HG03139 (cell line): ENCODE results near the gene IL1B.

Experiments
- ATAC-seq: cut with Tn5 transposase; IDR thresholded peaks from one replicate; pipeline ENCODE4 v1.9.1; 2021; ENCODE audit not compliant: unreplicated experiment

Gene IL1B

DNA sequence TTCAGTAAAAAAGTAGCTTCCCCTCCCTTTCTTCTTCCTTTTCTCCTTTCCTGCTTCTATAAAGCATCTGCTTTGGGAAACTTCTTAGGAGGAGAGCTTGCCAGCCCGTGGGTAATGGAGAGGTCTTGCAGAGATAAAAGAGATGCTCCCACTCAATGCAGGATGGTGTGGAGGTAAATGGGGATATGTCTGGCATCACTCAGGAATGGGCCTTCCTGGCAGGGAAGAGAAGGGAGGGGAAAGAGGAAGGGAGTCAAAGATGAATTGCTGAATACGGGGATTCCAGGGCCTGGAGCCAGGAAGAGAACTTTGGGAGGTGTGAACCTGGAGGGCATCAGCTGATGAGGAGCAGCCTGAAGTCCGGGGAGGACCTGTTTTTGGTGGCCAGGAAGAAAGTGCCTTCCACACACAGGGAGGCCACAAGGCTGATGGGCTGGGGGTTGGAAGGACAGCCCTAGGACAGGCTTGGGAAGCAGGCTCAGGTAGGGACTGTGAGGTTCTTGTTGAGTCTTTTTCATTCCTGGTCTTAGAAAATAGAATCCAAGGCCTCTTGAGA lies 25.2 kb downstream of the IL1B start:
- no peak for ATAC-seq

DNA sequence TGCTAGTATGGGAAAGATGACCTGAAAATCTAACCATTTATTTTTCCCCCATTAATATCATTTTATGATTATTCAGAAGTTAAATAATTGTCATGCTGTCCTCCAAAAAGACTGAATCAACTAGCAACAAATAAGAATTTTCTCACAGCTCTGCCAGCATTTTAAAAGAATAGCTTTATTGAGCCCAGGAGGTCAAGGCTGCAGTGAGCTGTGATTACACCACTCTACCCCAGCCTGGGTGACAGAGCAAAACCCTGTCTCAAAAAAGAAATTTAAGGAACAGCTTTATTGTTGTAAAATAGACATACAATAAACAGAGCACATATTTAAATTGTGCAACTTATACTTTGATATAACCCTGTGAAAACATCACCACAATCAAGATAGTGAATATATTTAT lies 27.5 kb downstream of the IL1B start:
- no peak for ATAC-seq

DNA sequence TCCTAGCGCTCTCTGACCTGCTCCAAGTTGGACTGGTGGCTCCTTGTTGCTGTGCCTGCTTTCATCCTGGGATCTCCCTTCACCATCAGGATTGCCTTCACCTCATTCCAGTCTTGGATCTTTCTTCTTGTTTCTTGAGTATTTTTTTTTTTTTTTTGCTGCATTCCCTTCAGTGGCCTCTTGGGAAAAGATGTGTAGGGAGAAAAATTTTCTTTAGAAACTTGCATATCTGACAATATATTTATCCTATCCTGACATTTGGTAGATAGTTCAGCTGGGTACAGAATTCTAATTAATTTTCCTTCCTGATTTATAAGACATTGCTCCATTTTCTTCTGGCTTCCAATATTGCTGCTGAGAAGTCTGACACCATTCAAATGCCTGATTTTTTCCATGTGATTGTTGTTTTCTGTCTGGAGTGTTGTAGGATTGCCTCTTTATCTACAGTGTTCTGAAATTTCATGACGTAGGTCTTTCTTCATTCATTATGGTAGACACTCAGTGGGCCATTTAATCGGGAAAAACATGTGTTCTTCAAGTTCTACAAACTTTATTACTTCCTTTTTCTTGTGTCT lies 29.3 kb downstream of the IL1B start:
- ATAC-seq = no peak

DNA sequence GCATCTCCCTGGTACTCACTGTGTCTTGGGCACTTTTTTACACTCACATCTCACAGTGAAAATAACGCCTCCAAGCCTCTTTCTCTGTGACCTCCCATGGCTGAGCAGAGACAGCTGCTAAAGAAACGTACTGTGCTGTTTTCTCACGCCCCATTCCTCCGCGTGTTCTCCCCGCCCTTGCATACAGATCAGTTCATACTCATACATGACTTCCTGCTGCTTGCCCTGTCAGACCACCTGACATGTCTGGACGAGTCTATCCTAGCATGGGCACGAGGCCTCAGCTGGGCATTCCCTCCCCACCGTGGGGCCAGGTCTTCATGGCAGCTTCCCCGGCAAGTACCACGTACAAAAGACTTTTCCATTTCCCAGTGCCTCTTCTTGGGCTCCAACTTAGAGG lies 31.0 kb downstream of the IL1B start:
- ATAC-seq = no peak

DNA sequence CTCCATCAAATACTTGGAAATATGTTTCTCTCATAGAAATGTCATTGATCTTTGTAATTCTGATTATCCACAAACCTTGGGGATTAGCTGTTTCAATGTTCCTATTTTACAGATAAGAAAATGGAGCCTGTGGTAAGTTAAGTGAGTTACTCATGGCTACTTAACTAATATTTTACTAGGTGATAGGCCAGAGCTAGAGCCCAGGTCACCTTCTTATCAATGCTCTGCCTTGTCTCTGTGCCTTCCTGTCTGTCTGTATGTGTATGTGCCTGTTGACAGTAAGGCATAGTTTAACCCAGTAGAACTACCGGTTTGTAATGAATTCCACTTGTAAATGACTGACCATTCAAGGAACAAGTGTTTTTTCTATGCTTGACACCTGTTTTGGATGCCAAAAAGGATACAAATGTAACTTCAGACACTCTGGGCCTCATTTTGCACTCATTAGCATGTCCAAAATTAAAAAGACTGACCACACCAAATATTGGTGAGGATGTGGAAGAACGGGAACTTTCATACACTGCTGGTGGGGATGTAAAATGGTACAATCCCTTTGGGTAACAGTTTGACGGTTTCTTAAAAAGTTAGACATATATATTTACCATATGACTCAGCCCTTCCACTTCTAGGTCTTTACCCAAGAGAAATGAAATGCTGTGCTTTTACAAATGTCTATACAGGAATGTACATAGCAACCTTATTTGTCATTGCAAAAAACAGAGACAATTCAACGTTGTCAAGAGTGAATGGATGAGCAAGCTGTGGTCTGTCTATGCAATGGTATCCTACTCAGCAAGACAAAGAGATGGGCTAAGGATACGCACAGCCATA lies 32.7 kb downstream of the IL1B start:
- ATAC-seq = no peak

DNA sequence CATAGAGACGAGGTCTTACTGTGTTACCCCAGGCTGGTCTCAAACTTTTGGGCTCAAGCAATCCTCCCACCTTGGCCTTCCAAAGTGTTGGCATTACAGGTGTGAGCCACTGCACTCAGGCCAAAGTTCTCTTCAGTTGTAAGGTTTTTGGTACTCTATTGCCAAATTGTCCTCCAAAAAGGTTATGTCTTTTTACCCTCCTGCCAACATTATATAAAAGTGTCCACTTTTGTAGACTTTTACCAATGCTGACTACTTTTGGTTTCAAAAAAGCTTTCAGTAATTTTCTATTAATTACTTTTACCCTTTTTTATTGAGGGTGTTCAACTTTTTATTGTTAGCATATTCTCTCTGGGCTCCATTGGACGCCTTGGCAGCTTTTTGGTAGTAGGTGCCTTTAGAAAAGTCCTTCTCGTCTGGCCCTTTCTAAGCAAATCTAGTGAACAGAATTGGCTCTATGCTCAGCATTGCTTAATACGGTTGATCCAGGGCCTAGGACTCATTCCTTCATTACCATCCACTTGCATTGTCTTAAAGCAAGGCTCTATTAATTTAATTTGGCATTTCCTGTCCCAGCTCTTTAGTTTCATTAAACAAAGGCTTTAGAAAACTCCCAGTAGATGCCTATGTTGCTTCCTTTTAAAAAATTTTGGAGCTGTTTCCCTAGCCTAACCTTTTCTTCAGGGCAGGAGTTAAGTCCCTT lies 35.5 kb downstream of the IL1B start:
- ATAC-seq = no peak

DNA sequence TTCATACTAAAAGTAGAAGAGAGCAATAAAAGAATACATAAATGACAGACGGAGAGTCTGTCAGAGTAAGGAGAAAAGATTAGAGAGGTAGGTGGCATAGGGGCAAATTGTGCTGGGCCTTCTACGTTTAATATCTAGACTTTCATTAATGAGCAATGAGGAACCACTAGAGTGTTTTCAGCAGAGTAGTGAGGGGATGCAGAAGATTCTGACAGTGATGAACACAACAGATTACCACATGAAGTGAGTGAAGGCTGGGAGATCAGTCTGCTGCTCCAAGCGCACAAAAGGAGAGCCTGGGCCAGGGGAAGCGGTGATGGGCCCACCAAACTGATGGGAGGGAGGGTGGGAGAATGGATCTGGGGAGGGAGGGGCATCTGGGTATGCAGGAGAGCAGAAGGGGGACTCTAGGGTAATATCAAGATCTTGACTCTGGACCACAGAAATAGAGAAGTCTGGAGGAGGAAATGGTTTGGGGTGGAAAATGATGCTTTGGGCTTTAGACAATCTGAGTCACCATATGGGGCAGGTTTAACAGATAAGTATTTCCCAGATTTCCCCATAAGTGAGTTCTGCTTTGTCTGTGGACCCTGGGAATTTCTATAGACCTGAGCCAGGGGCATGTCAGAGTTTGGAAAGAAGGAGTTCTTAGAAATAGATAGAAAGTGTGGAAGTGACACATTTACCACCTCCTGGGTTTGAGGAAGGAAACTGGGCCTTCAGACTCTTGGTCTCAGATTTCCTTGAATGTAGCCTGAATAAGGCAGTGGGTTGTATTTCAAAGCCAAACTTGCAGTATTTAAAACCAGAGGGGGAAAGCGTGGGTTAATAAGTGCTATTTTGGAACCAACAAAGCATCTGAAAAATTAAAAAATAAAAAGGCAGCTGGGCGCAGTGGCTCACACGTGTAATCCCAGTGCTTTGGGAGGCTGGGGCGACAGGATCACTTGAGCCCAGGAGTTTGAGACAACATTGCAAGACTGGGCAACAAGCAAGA lies 37.3 kb downstream of the IL1B start:
- ATAC-seq = no peak

DNA sequence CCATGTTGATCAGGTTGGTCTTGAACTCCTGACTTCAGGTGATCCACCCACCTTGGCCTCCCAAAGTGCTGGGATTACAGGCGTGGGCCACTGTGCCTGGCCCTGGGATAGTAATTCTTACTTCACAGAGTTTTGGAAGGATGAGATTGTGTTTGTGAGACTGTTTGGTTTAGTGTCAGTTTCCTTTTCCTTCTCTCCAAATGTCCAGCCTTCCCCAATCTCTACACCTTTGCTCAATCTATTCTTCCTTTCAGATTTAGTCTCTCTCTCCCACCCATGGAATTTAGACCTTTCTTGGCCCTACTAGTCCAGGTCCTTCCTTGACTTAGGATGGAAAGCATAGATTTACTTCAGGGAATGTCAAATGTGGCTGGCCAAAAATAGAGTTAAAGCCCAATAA lies 40.1 kb downstream of the IL1B start:
- ATAC-seq = no peak

DNA sequence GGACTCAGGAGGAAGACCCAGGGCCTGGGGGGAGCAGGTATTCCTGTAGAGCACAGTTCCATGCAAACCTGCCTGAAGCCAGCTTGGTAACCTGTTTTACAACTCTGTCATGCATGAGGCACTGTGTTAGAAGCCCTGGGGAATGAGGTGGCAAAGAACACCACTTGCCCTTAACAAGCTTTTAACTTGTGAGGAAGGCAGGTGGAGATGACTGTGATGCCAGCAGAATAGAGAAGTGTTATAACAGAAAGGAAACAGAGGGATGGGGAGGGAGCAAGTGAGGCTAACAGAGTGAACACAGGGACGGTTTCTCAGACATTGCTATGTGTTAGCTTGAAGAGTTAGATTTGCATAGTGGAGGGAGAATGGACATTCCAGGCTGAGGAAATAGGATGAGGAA lies 40.8 kb downstream of the IL1B start:
- no peak for ATAC-seq

DNA sequence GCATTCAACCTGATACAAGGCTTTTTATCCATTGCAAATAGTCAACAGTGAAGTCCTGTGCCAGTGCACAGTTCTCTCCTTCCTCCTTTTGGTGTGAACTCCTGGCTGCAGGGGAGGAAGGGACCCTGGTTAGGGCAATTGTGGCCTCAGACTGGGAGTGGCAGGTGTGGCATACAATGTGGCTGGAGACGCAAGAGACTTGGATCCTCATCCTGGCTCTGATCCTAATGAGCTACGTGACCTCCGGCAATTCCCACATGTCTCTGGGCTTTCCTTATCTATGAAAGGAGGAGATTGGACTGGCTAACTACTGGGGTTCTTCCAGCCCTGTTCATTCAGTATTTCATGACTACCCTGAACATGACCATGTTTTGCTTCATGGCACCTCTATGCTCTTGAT lies 41.7 kb downstream of the IL1B start:
- no peak for ATAC-seq

DNA sequence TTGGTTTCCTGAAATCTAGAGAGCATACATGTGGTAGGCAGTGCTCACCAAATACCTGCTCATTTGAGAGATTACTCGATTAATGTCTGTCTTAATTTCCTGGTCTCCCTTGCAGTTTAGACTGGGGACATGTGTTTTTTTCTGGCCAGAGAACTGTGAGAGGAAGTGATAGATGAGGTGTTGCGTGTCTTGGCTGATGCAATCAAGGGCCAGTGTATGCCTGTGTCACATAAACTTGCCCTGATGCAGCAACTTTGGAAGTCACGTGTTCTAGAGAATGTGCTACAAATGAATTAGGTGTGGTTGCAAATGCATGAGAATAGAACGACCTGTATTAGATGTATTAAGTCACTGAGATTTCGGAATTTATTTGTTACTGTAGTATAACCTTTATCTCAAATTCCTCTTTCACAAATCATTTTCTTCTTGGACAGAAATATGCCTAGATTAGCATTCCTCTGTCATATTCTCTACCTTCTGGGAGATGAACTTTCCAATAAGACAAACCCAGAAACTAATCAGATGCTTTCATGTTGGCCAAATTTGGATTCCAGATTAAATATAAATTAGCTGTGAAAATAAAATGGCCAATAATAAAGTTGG lies 42.3 kb downstream of the IL1B start:
- ATAC-seq = peak; percentile 58

DNA sequence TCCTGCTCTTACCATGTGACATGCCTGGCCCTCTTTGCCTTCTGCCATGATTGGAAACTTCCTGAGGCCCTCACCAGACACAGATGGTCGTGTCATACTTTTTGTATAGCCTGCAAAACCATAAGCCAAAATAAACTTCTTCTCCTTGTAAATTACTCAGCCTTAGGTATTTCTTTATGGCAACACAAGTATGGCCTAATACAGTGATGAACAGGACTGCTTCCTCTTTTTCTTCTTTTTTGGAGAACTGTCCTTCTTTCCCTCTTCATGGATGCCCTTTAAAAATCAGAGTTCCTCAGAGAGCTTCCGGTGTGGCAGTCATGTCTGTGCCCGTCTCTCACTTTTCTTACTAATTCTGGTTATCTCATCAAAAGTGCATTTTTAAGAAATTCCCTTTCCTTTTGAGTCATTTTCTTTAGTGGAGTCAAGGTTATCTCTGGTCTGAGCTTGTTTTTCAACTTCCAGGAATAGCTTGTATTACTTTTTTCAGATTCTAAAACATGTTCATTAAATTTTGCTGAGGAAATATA lies 43.1 kb downstream of the IL1B start:
- ATAC-seq = no peak

DNA sequence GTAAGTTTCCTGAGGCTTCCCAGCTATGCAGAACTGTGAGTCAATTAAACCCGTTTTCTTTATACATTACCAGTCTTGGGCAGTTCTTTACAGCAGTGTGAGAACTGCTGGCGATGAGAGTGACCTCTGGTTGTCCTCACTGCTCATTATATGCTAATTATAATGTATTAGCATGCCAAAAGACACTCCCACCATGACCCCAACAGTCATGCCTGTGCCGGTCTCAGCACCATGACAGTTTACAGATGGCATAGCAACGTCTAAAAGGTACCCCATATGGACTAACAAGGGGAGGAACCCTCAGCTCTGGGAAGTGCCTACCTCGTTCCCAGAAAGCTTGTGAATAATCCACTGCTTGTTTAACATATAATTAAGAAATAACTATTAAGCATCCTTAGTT lies 44.2 kb downstream of the IL1B start:
- no peak for ATAC-seq

DNA sequence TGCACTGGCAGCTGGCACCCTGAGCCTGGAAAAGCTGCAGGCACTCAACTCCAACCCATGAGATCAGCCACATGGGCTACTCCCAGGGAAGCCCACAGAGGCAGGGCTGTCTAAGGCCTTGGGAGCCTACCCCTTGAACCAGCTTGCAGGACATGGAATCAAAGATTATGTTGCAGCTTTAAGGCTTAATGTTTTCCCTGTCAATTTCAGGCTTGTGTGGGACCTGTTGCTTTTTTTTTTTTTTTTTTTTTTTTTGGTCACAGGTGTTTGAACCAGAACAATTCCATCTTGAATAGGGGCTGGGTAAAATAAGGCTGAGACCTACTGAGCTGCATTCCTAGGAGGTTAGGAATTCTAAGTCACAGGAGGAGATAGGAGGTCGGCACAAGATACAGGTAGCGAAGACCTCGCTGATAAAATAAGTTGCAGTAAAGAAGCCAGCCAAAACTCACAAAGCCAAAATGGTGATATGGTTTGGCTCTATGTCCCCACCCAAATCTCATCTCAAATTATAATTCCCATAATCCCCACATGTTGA lies 44.8 kb downstream of the IL1B start:
- ATAC-seq = no peak

DNA sequence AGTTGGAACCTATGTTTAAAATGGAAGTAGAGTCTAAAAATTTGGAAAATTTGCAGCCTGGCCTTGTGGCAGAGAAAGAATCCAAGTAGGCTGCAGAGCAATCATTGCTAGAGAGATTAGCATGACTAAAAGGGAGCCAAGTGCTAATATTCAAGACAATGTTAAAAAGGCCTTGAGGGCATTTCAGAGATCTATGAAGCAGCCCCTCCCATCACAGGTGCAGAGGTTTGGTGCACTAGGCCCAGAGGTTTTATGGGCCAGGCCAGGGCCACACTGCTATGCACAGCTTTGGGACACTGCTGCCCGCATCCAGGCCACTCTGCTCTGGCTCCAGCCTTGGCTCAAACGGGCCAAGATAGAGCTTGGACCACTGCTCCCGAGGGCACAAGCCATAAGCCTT lies 45.6 kb downstream of the IL1B start:
- ATAC-seq = no peak

DNA sequence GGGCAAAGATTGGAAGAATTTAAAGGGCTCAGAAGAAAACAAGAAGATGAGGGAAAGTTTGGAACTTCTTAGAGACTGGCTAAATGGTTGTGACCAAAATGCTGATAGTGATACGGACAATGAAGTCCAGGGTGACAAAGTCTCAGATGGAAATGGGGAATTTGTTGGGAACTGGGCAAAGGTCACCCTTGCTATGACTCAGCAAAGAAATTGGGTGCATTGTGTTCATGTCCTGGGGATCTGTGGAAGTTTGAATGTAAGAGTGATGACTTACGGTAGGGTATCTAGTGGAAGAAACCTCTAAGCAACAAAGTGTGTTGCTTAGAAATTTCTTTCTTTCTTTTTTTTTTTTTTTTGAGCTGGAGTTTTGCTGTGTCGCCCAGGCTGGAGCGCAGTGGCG lies 46.3 kb downstream of the IL1B start:
- no peak for ATAC-seq

DNA sequence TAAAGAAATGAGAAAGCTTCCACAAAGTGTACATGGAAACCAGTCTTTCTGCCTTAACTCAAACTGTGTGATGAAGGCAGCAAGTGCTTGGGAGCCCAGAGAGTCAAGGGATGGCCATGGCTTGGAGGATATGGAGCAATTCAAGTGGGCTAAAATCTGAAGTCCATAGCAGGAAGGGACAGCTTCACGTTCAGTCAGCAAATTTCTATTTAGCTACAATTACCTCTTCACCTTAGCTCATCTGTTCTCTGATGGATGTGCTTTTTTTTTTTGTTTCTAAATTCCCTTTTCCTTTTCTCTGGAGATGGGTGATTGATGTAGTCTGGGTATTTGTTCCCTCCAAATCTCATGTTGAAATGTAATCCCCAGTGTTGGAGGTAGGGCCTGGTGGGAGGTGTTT lies 47.4 kb downstream of the IL1B start:
- no peak for ATAC-seq

DNA sequence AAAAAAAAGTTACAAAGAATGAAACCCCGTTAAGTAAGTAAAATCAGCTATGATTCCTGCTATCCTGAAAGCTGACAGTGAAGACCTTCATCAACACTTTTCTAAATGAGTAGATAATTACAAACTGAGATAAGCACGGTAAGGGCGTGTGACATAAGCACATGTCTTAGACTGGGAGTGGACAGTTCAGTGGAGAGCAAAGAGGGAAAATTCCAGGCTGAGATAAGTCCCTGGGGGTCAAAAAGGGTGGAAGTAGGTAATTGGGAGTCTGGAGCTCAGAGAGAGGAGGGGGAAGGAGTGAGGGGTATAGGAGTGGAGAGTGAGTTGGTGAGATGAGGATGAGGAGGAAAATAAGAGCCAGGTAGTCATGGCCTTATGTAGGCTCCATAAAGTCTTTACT lies 47.9 kb downstream of the IL1B start:
- no peak for ATAC-seq

DNA sequence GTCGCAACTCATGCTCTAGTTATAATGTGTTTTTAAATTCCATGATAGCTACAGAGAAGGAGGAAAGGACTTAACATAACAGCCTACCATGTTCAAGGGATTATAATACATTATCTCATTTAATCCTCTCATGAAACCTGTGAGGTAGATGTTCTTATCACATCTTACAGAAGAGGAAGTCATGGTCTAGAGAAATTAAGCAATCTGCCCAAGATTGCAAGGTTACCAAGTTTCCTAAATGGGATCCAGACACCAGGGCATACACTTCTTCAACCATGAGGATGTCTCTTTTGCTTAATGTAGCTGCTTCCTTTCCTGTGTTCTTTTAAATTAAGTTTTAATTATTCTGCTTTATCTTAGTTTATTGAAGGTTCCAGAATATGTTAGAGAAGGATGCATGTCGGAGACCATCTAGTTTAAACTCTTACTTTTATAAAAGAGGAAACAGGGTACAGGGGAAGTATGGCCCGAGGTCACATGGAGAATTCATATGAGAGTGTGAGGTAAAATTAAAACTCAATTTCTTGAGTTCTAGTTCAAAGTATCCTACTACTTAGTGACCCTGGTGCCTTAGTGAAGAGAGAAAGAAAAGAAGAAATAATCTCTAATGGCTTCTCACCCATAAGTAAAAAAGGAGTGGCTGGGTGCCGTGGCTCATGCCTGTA lies 48.7 kb downstream of the IL1B start:
- no peak for ATAC-seq
